ENCODE results near the gene AKAP7.

AKAP7 gene

DNA sequence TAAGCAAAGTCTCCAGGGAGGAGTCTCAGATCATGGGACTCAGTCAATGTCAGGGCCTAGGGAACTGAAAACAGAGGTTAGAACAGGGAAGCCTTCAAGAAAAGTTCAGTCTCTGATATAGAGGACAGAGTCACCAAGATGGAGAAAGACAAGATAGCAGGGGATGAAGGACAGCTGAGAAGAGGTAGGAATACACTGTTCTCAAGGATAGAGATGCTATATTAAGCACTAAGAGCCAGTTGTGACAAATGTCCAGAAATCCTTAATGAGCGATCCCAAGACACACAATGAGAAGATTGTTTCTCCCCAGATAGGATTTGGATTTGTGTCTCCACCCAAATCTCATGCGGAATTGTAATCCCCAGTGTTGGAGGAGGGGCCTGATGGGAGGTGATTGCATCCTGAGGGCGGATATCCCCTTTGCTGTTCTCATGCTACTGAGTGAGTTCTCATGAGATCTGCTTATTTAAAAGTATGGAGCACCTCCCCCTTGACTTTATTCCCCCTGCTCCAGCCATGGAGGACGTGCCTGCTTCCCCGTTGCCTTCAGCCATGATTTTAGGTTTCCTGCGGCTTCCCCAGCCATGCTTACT, 168.2 kb downstream of the AKAP7 start:
- DNase-seq, result no peak
- Histone ChIP-seq H3K4me1 (no peaks in the 10 kb centered on the region), H3K4me3 (ENCODE audit: low read depth, low read length) (no peak overlapping the region), H3K27me3 (no peaks in the 10 kb centered on the region), H3K9me3 (no peaks in the 10 kb centered on the region), H3K36me3 (no peaks in the 10 kb centered on the region)
- TF ChIP-seq, protein P1, sequence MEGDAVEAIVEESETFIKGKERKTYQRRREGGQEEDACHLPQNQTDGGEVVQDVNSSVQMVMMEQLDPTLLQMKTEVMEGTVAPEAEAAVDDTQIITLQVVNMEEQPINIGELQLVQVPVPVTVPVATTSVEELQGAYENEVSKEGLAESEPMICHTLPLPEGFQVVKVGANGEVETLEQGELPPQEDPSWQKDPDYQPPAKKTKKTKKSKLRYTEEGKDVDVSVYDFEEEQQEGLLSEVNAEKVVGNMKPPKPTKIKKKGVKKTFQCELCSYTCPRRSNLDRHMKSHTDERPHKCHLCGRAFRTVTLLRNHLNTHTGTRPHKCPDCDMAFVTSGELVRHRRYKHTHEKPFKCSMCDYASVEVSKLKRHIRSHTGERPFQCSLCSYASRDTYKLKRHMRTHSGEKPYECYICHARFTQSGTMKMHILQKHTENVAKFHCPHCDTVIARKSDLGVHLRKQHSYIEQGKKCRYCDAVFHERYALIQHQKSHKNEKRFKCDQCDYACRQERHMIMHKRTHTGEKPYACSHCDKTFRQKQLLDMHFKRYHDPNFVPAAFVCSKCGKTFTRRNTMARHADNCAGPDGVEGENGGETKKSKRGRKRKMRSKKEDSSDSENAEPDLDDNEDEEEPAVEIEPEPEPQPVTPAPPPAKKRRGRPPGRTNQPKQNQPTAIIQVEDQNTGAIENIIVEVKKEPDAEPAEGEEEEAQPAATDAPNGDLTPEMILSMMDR (IDR thresholded peaks at IDR 0.05; ENCODE audit: low read depth, low read length), result no peak

DNA sequence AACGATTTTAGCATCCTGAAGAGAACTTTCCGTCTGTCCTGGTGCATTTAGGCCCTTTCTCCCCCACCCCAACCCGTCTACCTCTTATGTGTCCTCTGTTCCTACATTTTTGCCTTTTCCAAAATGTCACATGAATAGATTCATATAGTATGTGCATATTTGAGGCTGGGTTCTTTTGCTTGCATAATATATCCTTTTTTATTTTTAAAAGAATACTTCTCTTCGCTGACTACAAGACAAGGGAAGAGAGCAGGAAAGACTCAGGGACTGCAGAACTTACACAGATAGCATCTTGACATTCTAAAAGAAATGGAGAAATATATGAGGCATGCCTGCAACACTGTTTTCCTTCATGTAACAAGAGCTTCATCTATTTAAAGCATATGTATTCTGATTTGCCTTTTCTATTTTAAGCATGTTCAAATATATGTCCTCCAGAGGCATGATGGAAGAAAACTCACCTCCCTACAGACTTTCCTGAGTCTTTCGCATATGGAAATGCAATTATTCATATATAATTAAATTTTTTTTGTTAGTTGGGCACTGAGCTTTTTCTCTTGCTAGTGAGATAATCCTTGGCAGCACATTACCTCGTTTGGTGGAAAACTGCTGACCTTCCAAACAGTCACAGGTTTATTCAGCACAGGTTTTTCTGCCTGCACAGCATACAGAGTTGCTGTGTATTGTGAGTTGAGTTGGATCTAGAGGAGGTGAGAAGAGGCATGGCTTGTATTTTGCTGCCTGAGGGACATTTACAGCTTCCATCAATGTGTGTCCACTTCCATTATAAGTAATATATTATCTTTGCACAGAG, 170.0 kb downstream of the AKAP7 start:
- Histone ChIP-seq H3K27me3 (no peaks in the 10 kb centered on the region), H3K4me1 (no peaks in the 10 kb centered on the region), H3K9me3 (no peaks in the 10 kb centered on the region), H3K4me3 (ENCODE audit: low read depth, low read length) (no peak overlapping the region), H3K36me3 (no peaks in the 10 kb centered on the region)
- no peak for DNase-seq
- TF ChIP-seq, protein P1 (IDR thresholded peaks at IDR 0.05; ENCODE audit: low read depth, low read length), result no peak

DNA sequence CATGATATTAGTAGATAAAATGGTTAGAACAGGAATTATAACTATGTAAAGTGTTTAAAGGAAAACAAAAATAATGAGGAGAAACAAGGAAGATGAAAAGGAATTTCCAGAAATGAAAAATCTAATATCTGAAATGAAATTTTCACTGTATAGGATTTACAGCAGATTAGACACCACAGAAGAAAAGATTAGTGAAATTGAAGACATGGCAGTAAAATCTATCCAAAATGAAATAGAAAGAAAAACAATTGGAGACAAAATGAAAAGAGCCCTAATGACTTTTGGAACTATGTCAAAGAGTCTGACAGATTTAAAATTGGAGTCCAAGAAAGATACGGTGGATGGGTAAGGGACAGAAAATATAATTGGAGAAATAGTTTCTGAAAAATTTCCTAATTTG, 174.2 kb downstream of the AKAP7 start:
- no peak overlapping the region for H3K4me3 ChIP-seq (ENCODE audit: low read depth, low read length)
- H3K36me3 ChIP-seq, result no peaks in the 10 kb centered on the region
- H3K27me3 ChIP-seq, result no peaks in the 10 kb centered on the region
- TF ChIP-seq, protein P1 (IDR thresholded peaks at IDR 0.05; ENCODE audit: low read depth, low read length), result no peak
- H3K9me3 ChIP-seq, result no peaks in the 10 kb centered on the region
- no peaks in the 10 kb centered on the region for H3K4me1 ChIP-seq
- no peak for DNase-seq

DNA sequence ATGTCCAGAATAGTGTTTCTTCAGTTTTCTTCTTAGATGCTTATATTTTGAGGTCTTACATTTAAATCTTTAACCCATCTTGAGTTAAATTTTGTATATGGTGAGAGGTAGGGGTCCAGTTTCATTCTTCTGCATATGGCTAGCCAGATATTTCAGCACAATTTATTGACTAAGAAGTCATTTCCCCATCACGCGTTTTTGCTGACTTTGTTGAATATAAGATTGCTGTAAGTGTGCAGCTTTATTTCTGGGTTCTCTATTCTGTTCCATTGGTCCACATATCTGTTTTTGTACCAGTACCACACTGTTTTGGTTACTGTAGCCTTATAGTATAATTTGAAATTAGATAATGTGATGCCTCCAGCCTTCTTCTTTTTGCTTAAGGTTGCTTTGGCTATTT, 179.6 kb downstream of the AKAP7 start:
- no peak overlapping the region for H3K4me3 ChIP-seq (ENCODE audit: low read depth, low read length)
- DNase-seq, result no peak
- TF ChIP-seq, protein P1 (IDR thresholded peaks at IDR 0.05; ENCODE audit: low read depth, low read length), result no peak
- no peaks in the 10 kb centered on the region for H3K4me1 ChIP-seq
- H3K27me3 ChIP-seq, result no peaks in the 10 kb centered on the region
- H3K9me3 ChIP-seq, result no peaks in the 10 kb centered on the region
- H3K36me3 ChIP-seq, result no peaks in the 10 kb centered on the region

DNA sequence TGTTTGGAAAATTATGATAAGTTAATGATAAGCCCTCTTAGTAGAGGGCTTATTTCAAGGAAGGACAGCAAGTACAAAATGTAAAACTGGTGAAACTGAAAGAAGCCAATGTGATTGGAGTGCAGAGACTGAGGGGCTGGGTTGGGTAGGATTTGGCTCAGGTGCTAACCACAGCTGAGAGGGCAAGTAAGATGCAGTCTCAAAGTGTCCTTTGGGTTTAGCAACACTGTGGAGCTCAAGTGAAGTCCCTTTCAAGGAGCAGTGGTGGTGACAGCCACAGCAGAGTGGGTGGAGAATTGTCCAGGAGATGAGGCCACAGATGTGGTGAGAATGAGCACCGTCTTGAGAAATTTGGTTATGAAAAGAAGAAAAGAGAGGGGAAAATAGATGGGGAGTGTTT, 181.4 kb downstream of the AKAP7 start:
- DNase-seq, result no peak

More for the DNA sequence above, 181.4 kb downstream of the AKAP7 start:
- no peaks in the 10 kb centered on the region for H3K4me1 ChIP-seq
- no peaks in the 10 kb centered on the region for H3K36me3 ChIP-seq
- TF ChIP-seq, protein P1 (IDR thresholded peaks at IDR 0.05; ENCODE audit: low read depth, low read length), result no peak
- no peak overlapping the region for H3K4me3 ChIP-seq (ENCODE audit: low read depth, low read length)
- no peaks in the 10 kb centered on the region for H3K27me3 ChIP-seq
- H3K9me3 ChIP-seq, result no peaks in the 10 kb centered on the region

Measured in BE2C (cell line).